NCI-H1694 treated with DMSO at 0.1 percent for 48 hours (cell line): Measurements from ENCODE around the gene AVL9.
A peak's percentile ranks its signal among the peaks of the same experiment; 100 is the strongest.

ENCODE experiments used
- DNase-seq: peaks from one replicate; lab custom pipeline; 2025; lab: John Stamatoyannopoulos, UW

The AVL9 gene

DNA sequence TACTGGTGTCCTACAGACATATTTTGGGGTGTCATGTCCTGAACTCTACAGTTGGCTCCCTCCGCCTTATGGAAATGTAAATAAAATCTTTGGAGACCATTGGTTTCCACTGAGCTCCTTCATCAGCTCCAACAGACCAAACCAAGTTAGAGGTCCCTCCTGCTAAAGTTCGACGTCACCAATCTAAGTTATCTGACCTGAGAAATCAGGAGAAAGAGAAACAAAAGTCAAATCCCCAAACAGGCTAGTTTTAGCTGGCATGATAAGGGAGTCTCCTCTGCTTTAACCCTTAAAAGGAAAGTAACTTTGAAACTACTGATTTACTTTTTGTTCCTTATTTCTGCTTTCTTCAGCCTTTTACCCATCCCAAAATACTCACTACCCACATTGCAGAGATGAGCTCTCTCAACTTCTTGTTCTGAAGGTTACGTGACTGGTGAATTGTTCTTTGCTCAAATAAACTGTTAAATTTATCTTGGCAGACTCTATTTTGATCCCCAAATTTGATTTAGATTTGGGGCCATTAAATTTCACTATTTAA, 39.9 kb downstream of the AVL9 start:
- no peak for DNase-seq

- no peak for DNase-seq
These were observed 40.7 kb downstream of the AVL9 start for GRCh38 chr7:32536016-32536415.

DNA sequence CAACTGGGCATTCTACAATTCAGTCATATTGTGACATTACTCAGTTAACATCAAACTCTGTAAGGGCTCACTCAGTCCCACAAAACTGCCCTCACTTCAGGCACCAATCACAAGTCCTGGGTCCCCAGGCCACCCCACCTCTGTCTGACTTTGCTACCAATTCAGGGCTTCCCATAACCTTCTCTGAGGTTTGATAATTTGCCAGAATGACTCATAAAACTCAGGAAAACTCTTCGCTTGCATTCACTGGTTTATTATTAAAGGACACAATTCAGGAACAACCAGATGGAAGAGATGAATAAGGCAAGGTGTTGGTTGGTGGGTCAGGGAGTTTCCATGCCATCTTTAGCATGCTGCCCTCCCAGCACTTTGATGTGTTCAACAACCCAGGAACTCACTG, 41.3 kb downstream of the AVL9 start:
- DNase-seq: no peak

GRCh38 chr7:32537760-32538159, 42.5 kb downstream of the AVL9 start:
- DNase-seq: no peak

GRCh38 chr7:32539366-32539765, 44.1 kb downstream of the AVL9 start:
- DNase-seq: no peak

DNA sequence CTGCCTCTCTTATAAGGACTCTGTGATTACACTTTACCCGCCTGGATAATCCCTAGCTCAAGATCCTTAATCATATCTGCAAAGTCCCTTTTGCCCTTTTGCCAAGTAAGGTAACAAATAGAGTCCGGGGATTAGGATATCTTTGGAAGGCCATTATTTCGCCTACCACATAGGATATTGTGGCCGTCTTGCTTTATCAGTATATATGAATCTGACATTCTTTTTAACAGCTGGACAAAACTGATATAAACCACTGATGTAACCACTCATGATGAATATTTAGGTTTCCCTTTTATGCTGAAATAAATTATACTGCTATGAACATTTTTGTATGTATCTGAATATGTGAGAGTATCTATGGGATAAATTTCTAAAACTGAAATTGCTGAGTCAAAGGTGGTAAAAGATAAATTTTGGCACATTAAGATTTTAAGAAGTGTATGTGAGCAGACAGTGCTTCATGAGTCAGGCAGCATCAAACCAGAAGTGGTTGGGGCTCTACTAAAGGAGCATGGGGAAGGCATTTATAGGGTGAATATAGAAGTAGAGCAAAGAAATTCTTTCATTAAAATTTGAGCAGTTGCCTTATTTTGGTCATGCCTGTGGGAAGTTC, 44.7 kb downstream of the AVL9 start:
- DNase-seq: no peak

DNA sequence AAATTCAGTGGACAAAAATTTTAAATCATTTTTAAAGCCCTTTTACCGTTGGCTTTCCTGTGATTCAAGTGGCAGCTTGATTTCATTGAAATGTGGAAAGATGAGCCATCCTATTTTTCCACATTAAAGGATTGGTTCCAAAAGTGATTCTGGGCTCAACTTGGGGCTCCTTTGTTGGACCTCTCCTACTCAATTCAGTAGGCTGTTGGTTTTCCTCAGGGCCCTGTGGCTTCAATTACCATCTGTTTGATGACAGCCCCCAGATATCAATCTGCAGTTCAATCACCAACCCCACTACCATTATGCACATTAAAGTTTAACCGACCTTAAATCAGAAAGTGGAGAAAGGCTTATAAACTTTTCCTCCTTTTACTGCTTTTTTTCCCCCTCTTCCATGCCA, 47.3 kb downstream of the AVL9 start:
- no peak for DNase-seq

DNA sequence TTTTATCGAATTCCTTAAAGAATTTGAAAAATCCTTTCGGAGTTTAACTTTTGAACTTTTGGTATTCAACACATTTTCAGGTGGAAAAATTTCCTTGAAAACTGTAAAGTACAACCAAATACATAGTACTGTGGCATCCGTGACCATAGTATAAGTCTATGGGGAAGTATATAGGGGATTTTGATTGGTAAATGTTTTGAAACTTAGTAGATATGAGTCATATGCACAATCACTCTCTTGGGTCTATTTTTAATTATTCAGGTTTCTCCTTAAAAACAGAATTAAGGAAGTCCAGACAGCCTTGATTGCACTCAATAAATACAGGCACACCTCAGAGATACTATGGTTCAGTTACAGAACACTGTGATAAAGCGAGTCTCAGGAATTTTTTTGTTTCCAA, 64.2 kb downstream of the AVL9 start:
- no peak for DNase-seq

- no peak for DNase-seq
These were observed 64.8 kb downstream of the AVL9 start for GRCh38 chr7:32560075-32560474.

GRCh38 chr7:32561613-32562012, 66.3 kb downstream of the AVL9 start:
- DNase-seq: no peak

DNA sequence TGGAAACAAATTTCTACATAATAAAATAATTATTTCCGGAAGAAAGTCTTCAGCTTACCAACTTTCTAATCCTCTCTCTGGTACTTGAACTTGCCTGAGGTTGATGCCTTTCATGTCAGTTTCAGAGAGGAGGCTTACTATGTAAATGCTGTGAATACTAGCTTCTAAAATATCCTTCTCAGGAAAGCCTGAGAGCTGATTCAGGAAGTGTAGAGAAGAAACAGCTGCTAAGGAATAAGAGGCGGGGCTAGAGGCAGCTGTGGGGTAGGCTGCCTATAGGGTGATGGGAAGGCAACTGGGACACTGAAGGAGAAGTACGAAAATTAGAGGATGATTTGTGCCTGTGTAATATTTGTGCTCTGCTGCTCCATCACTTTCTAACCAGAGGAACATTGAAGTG, 69.3 kb downstream of the AVL9 start:
- no peak for DNase-seq

GRCh38 chr7:32569388-32570289, 74.3 kb downstream of the AVL9 start:
- no peak for DNase-seq

- DNase-seq: no peak
These were observed 77.9 kb downstream of the AVL9 start for GRCh38 chr7:32573110-32573687.

GRCh38 chr7:32574626-32575025, 79.3 kb downstream of the AVL9 start:
- DNase-seq: no peak

- no peak for DNase-seq
These were observed 82.1 kb downstream of the AVL9 start for GRCh38 chr7:32577421-32577820.

GRCh38 chr7:32579776-32580175, 84.5 kb downstream of the AVL9 start:
- DNase-seq: no peak

DNA sequence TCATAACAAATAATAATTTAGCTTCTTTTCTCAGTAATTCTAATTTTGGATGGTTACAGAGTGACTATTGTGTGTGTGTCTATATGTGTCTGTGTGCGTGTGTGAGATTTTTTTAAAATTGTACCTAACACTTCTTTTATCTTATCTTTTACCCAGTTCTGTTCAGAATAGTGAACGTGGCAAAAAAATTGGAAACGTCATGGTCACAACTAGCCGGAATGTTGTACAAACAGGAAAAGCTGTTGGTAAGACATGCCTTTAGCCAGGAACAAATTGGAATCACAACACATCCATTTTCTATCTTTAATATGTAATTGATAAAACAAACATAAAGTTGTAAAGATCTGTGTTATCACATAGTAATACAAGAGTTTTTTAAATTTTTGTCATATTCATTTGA, 85.4 kb downstream of the AVL9 start:
- no peak for DNase-seq

GRCh38 chr7:32582036-32582435, 86.7 kb downstream of the AVL9 start:
- no peak for DNase-seq

- DNase-seq: peak; percentile 82
These were observed 88.5 kb downstream of the AVL9 start for GRCh38 chr7:32583791-32584190.

DNA sequence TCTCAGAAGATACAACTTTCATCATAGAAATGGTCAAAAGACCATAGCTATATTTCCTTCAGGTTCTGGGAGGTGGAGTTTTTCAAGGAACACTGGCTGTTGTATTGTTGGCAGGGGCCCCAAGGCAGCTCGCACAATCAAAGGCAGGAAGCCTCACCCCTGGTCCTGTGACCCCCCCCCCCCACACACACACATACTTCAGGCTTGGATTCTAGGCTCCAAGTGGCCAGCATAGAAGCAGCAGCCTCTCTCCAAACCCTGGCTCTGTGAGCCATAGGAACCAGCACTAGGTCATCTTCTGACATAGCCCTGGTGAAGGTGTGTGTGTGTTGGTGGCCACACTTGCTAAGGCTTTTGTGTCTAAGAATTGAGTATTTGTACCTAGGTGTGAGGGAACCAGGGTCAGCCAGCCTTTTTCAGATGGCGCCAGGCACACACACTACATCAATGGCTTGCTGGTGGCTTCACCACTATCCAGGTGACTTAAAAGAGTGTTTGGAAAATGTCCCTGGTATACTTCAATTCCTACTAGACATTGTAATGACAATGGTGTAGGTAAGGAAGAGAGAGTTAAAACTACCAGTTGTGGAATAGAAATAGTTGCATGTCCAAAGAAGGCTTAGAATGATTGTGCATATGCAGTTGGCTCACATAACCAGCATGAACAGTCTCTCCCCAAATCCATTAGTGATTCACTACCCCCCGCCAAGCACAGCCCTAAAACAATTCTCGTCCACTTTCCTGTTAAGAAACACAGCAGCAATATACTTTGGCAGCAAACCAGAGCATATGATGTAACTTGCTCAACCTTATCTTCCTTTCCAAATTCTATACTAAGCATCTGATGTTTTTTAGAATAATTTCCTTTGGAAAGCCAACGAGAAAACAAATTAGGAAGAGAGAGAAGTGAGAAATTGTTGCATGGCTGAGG, 91.3 kb downstream of the AVL9 start:
- no peak for DNase-seq

GRCh38 chr7:32587411-32587948, 92.2 kb downstream of the AVL9 start:
- no peak for DNase-seq

DNA sequence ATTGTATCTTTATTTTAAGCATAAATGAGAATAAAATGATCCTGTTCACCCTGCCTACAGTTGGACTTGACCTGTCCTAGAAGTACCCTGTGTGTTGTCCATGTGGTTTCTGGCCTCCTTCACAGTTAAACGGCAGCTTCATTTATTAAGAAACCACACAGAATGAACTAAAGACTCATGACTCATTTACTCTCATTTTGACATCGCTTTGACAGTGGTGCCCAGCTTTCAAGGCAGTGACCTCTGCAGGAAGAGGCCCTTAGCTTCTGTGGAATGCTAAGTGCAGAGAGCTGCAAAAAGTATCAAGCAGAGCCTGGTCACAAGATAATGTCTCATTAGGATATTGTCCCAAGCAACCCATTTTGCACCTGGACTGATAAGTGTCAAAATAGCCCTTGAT, 93.4 kb downstream of the AVL9 start:
- DNase-seq: no peak
